H1 (cell line): Measurements from ENCODE around the gene SRGAP2C. TPM values are rescaled to one million over a fixed set of nuclear protein-coding genes. Genes with fewer than 3 reads are reported as not detected.
"Not testable (repeated sequence)": the region's sequence is repeated elsewhere in the genome, so short reads cannot be mapped to it uniquely, and the experiment has no call there.

Experiments used
- CTCF ChIA-PET: fragments of 300-600 bp; sonication (Branson Sonifier 250); formaldehyde crosslinking; loops from one replicate; lab custom pipeline; 2021; ENCODE audit not compliant: partially characterized antibody; lab: Charles Lee
- POLR2A ChIA-PET: fragments of 300-600 bp; sonication (Branson Sonifier 250); formaldehyde crosslinking; loops from one replicate; lab custom pipeline; 2021; ENCODE audit warnings: inconsistent platforms; ENCODE audit not compliant: partially characterized antibody; lab: Charles Lee
- DNase-seq, 2 experiments: peaks; one replicate each; pipeline versions ENCODE4 v3.0.0 to v3.0.0-alpha.2; 2010 to 2022; ENCODE audit warnings: low spot score in 2 of 2, low read depth in 1 of 2, mixed read lengths in 1 of 2
- FAIRE-seq: peaks from 2 replicates; lab custom pipeline; 2011; peaks lifted over from hg19 to GRCh38; lab: Jason Lieb, UNC
- H2AFZ ChIP-seq: 2 replicates; pipeline ENCODE4 v1.8.1; 2012; ENCODE audit warnings: low read length, inconsistent platforms
- H2AK5ac ChIP-seq: 2 replicates; pipeline ENCODE4 v1.6.1; 2013; ENCODE audit warnings: low read depth, low read length
- H2BK120ac ChIP-seq: replicated peaks from 2 replicates; pipeline ENCODE3; 2013; ENCODE audit warnings: low read depth, low read length, inconsistent platforms
- H2BK12ac ChIP-seq: 2 replicates; pipeline ENCODE4 v1.6.1; 2013; ENCODE audit warnings: low read depth, low read length
- H2BK15ac ChIP-seq: 2 replicates; pipeline ENCODE4 v1.6.1; 2013; ENCODE audit warnings: low read length
- H2BK20ac ChIP-seq: 2 replicates; pipeline ENCODE4 v1.6.1; 2013; ENCODE audit warnings: low read length
- H2BK5ac ChIP-seq: 2 replicates; pipeline ENCODE4 v1.6.1; 2013; ENCODE audit warnings: low read depth, low read length
- H3K14ac ChIP-seq: 2 replicates; pipeline ENCODE4 v1.6.1; 2013; ENCODE audit warnings: inconsistent platforms; ENCODE audit not compliant: insufficient read length
- H3K18ac ChIP-seq: 2 replicates; pipeline ENCODE4 v1.6.1; 2013; ENCODE audit warnings: low read length; ENCODE audit errors: extremely low read depth
- H3K23ac ChIP-seq: 2 replicates; pipeline ENCODE4 v1.6.1; 2013; ENCODE audit warnings: inconsistent platforms; ENCODE audit not compliant: insufficient read length
- H3K23me2 ChIP-seq: 2 replicates; pipeline ENCODE4 v1.6.1; 2013; ENCODE audit warnings: low read depth, low read length
- H3K27ac ChIP-seq: 2 replicates; pipeline ENCODE4 v1.6.1; 2011; ENCODE audit warnings: low read depth, low read length, inconsistent platforms
- H3K27me3 ChIP-seq, 4 experiments: replicated peaks in 1 of 4; 1 replicate in 1 of 4; 2 replicates in 3 of 4; pipeline versions ENCODE4 v1.6.1 to v1.8.1; 2011 to 2013; ENCODE audit warnings: low read length in 3 of 4, mild to moderate bottlenecking in 3 of 4, inconsistent platforms in 2 of 4, mixed read lengths in 2 of 4, moderate library complexity in 1 of 4; ENCODE audit not compliant: control insufficient read depth in 3 of 4, insufficient read depth in 3 of 4; ENCODE audit errors: extremely low read depth in 1 of 4
- H3K36me3 ChIP-seq, 4 experiments: 2 replicates each; pipeline versions ENCODE4 v1.6.1 to v1.8.1; 2011 to 2013; ENCODE audit warnings: mild to moderate bottlenecking in 4 of 4, low read length in 3 of 4, moderate library complexity in 2 of 4, control low read depth in 1 of 4, inconsistent platforms in 1 of 4; ENCODE audit not compliant: insufficient read depth in 4 of 4, control insufficient read depth in 2 of 4
- H3K4ac ChIP-seq: replicated peaks from 2 replicates; pipeline ENCODE3; 2013; ENCODE audit warnings: low read length, low read depth, mixed read lengths, inconsistent platforms; ENCODE audit not compliant: insufficient read length
- H3K4me1 ChIP-seq, 4 experiments: replicated peaks in 1 of 4; 1 replicate in 1 of 4; 2 replicates in 3 of 4; pipeline versions ENCODE4 v1.6.1 to v1.8.1; 2011 to 2013; ENCODE audit warnings: low read length in 3 of 4, inconsistent platforms in 2 of 4, mixed read lengths in 1 of 4; ENCODE audit not compliant: insufficient read depth in 4 of 4, control insufficient read depth in 3 of 4
- H3K4me2 ChIP-seq, 2 experiments: 2 replicates each; pipeline versions ENCODE4 v1.6.1 to v1.8.1; 2011 to 2013; ENCODE audit warnings: low read depth in 2 of 2, low read length in 2 of 2, control low read depth in 1 of 2, inconsistent platforms in 1 of 2, mild to moderate bottlenecking in 1 of 2; ENCODE audit not compliant: insufficient read depth in 1 of 2
- H3K4me3 ChIP-seq, 4 experiments: fragments of 200-600, 300-600 bp in 1 of 4; sonication (generic), shearing (Covaris generic), sonication (Bioruptor Twin) in 1 of 4; 2 replicates each; pipeline versions ENCODE4 v1.5.1 to v1.8.1; 2011 to 2016; ENCODE audit warnings: low read length in 4 of 4, low read depth in 3 of 4, control low read depth in 2 of 4, inconsistent platforms in 2 of 4, mild to moderate bottlenecking in 2 of 4, mixed read lengths in 1 of 4, moderate library complexity in 1 of 4; ENCODE audit not compliant: insufficient read depth in 2 of 4; ENCODE audit errors: extremely low read depth in 1 of 4
- H3K56ac ChIP-seq: replicated peaks from 2 replicates; pipeline ENCODE3; 2013; ENCODE audit warnings: low read depth, mild to moderate bottlenecking, mixed read lengths, low read length, inconsistent platforms; ENCODE audit not compliant: insufficient read length
- H3K79me1 ChIP-seq: 2 replicates; pipeline ENCODE4 v1.6.1; 2013; ENCODE audit warnings: low read depth, low read length, control low read depth
- H3K79me2 ChIP-seq, 2 experiments: 2 replicates each; pipeline versions ENCODE4 v1.6.1 to v1.8.1; 2012 to 2013; ENCODE audit warnings: low read length in 2 of 2, mild to moderate bottlenecking in 2 of 2, inconsistent platforms in 1 of 2; ENCODE audit not compliant: insufficient read depth in 2 of 2, control insufficient read depth in 1 of 2
- H3K9ac ChIP-seq, 4 experiments: replicated peaks in 1 of 4; 1 replicate in 1 of 4; 2 replicates in 3 of 4; pipeline versions ENCODE4 v1.6.1 to v1.8.1; 2011 to 2013; ENCODE audit warnings: low read depth in 3 of 4, low read length in 3 of 4, control low read depth in 2 of 4, mild to moderate bottlenecking in 2 of 4, moderate library complexity in 2 of 4, inconsistent platforms in 1 of 4; ENCODE audit errors: extremely low read depth in 1 of 4
- H3K9me3 ChIP-seq, 2 experiments: 2 replicates each; pipeline versions ENCODE4 v1.6.1 to v1.8.1; 2012 to 2013; ENCODE audit warnings: mild to moderate bottlenecking in 2 of 2, moderate library complexity in 2 of 2, control low read depth in 1 of 2, inconsistent platforms in 1 of 2, low read depth in 1 of 2, low read length in 1 of 2, mixed read lengths in 1 of 2; ENCODE audit not compliant: insufficient read depth in 2 of 2
- H4K20me1 ChIP-seq, 2 experiments: replicated peaks in 1 of 2; 2 replicates each; pipeline versions ENCODE3 to v1.8.1; 2011 to 2013; ENCODE audit warnings: inconsistent platforms in 2 of 2, low read length in 2 of 2, mild to moderate bottlenecking in 1 of 2; ENCODE audit not compliant: insufficient read depth in 2 of 2, control insufficient read depth in 1 of 2
- H4K5ac ChIP-seq: 2 replicates; pipeline ENCODE4 v1.6.1; 2013; ENCODE audit warnings: low read length, low read depth, mixed read lengths, inconsistent platforms; ENCODE audit not compliant: insufficient read length
- H4K8ac ChIP-seq: 2 replicates; pipeline ENCODE4 v1.8.0; 2013; ENCODE audit warnings: mild to moderate bottlenecking, moderate library complexity, low read length, inconsistent platforms; ENCODE audit not compliant: insufficient read depth; ENCODE audit errors: extremely low read depth
- H4K91ac ChIP-seq: replicated peaks from 2 replicates; pipeline ENCODE3; 2013; ENCODE audit warnings: low read length, mixed read lengths, inconsistent platforms; ENCODE audit not compliant: insufficient read length
- WGBS, 2 experiments: shearing (Covaris generic) in 1 of 2; methylation state at CpG; one replicate each; pipeline versions ENCODE4 v1.1.6 to v1.1.7; 2013 to 2015; ENCODE audit warnings: low lambda C conversion rate in 2 of 2, mixed read lengths in 2 of 2, inconsistent platforms in 1 of 2, low coverage in 1 of 2, missing lambda C conversion rate in 1 of 2; ENCODE audit not compliant: insufficient replicate concordance in 2 of 2, insufficient coverage in 1 of 2, insufficient read length in 1 of 2; ENCODE audit errors: extremely low coverage in 1 of 2, missing lambda C conversion rate in 1 of 2; 5-methylcytosine and 5-hydroxymethylcytosine counted together
- polyA plus RNA-seq, 7 experiments: library from polyadenylated mRNA; depleted of rRNA in 3 of 7; stranded (reverse) in 5 of 7; unstranded in 2 of 7; fragments of >200 nt in 5 of 7; fragments of 200-250 nt in 2 of 7; gene quantifications; 1 replicate in 5 of 7; 2 replicates in 1 of 7; 4 replicates in 1 of 7; pipeline versions ENCODE4 v1.2.1 to v1.2.3, GENCODE V29; 2011 to 2013; ENCODE audit warnings: missing spikeins in 2 of 7, mixed read lengths in 2 of 7
- total RNA-seq: library from RNA; stranded (reverse); fragmentation: NEBNext Ultra II Directional; extraction: Animal tissue kit (Norgen Biotek cat#: 25700); gene quantifications from 2 replicates; pipeline ENCODE4 v1.2.1, GENCODE V29; 2021

The SRGAP2C gene
- total and polyA plus RNA-seq, 2 of the 8 experiments (the other 6 are each of a cell fraction or from before 2014, with no cell fraction given): 2.5 to 25.2 TPM

GRCh38 chr1:121252656-121253055, 67.9 kb downstream of the SRGAP2C start:
- H2BK12ac ChIP-seq, H4K8ac ChIP-seq, H3K56ac ChIP-seq, H3K14ac ChIP-seq, H3K79me1 ChIP-seq, H2BK120ac ChIP-seq, H3K4me3 ChIP-seq, FAIRE-seq, CTCF ChIA-PET, H3K4me1 ChIP-seq, H3K27ac ChIP-seq, H2BK15ac ChIP-seq, H2BK20ac ChIP-seq, H3K18ac ChIP-seq, H2AK5ac ChIP-seq, H2AFZ ChIP-seq, DNase-seq, H2BK5ac ChIP-seq, POLR2A ChIA-PET, H4K5ac ChIP-seq, H3K9ac ChIP-seq, H4K20me1 ChIP-seq, H3K4ac ChIP-seq, H3K9me3 ChIP-seq, H3K36me3 ChIP-seq, H3K23me2 ChIP-seq, H3K27me3 ChIP-seq, H3K4me2 ChIP-seq, H4K91ac ChIP-seq, H3K79me2 ChIP-seq, H3K23ac ChIP-seq: not testable (repeated sequence)
- WGBS, 2 experiments: no CpG with 5 or more reads among the region's 4 CpGs

GRCh38 chr1:121254618-121255017, 69.8 kb downstream of the SRGAP2C start:
- H2AK5ac ChIP-seq, CTCF ChIA-PET, H3K23ac ChIP-seq, H3K56ac ChIP-seq, H3K79me1 ChIP-seq, H2BK5ac ChIP-seq, H4K8ac ChIP-seq, H3K23me2 ChIP-seq, H3K14ac ChIP-seq, H3K9me3 ChIP-seq, H3K36me3 ChIP-seq, H3K27me3 ChIP-seq, H3K4me2 ChIP-seq, H2BK120ac ChIP-seq, H3K9ac ChIP-seq, FAIRE-seq, H2BK12ac ChIP-seq, H2AFZ ChIP-seq, POLR2A ChIA-PET, H2BK20ac ChIP-seq, H3K79me2 ChIP-seq, H4K20me1 ChIP-seq, H2BK15ac ChIP-seq, H3K4me3 ChIP-seq, H3K4ac ChIP-seq, DNase-seq, H3K4me1 ChIP-seq, H4K5ac ChIP-seq, H4K91ac ChIP-seq, H3K27ac ChIP-seq, H3K18ac ChIP-seq: not testable (repeated sequence)
